DOHH2 (cell line): Measurements from ENCODE around the gene ACTN1.

ENCODE experiments used
- H3F3A ChIP-seq: fragments of 200-600 bp; sonication (generic), shearing (Covaris generic); 2 replicates; pipeline ENCODE4 v1.6.0; 2016; ENCODE audit warnings: antibody characterized with exemption, mild to moderate bottlenecking; ENCODE audit not compliant: control insufficient read depth, insufficient read depth
- H3K27ac ChIP-seq: fragments of 200-600 bp; sonication (generic); 2 replicates; pipeline ENCODE4 v1.5.1; 2014; ENCODE audit warnings: low read depth, mild to moderate bottlenecking, low read length, moderate library complexity
- H3K27me3 ChIP-seq: fragments of 200-600 bp; sonication (generic); 2 replicates; pipeline ENCODE4 v1.6.1; 2014; ENCODE audit warnings: mild to moderate bottlenecking, low read length, mixed read lengths; ENCODE audit not compliant: control insufficient read depth
- H3K36me3 ChIP-seq: fragments of 200-600 bp; sonication (generic); 2 replicates; pipeline ENCODE4 v1.6.1; 2014; ENCODE audit warnings: mild to moderate bottlenecking, low read length, moderate library complexity, mixed read lengths; ENCODE audit not compliant: control insufficient read depth
- H3K4me1 ChIP-seq: fragments of 200-600 bp; sonication (generic); 2 replicates; pipeline ENCODE4 v1.6.1; 2014; ENCODE audit warnings: mild to moderate bottlenecking, low read length, mixed read lengths; ENCODE audit not compliant: control insufficient read depth
- H3K4me2 ChIP-seq: fragments of 200-600 bp; sonication (generic); 2 replicates; pipeline ENCODE4 v1.6.0; 2014; ENCODE audit warnings: mild to moderate bottlenecking, low read length, moderate library complexity
- H3K4me3 ChIP-seq: fragments of 200-600 bp; sonication (generic); 2 replicates; pipeline ENCODE4 v1.5.1; 2014; ENCODE audit warnings: mild to moderate bottlenecking, low read length, mixed read lengths
- H3K79me2 ChIP-seq: fragments of 200-600 bp; sonication (generic); 2 replicates; pipeline ENCODE4 v1.6.1; 2014; ENCODE audit warnings: mild to moderate bottlenecking, low read length, mixed read lengths; ENCODE audit not compliant: control insufficient read depth
- H3K9me2 ChIP-seq: fragments of 200-600 bp; sonication (generic); replicated peaks from 2 replicates; pipeline ENCODE4 v1.6.1; 2014; ENCODE audit warnings: mild to moderate bottlenecking, low read length, mixed read lengths; ENCODE audit not compliant: control insufficient read depth
- H3K9me3 ChIP-seq: fragments of 200-600 bp; sonication (generic); 2 replicates; pipeline ENCODE4 v1.6.1; 2014; ENCODE audit warnings: antibody characterized with exemption, low read length, mixed read lengths; ENCODE audit not compliant: control insufficient read depth, insufficient read depth
- H4K20me1 ChIP-seq: fragments of 200-600 bp; sonication (generic); 2 replicates; pipeline ENCODE4 v1.6.0; 2014; ENCODE audit warnings: low read depth, mild to moderate bottlenecking, antibody characterized with exemption, low read length, moderate library complexity; ENCODE audit not compliant: control insufficient read depth, insufficient read depth
- CTCF ChIP-seq: fragments of 200-600 bp; sonication (generic); IDR thresholded peaks from one replicate; pipeline ENCODE4 v1.5.1; 2014; ENCODE audit warnings: antibody characterized with exemption, mild to moderate bottlenecking, low read depth, low read length; ENCODE audit not compliant: poor library complexity, severe bottlenecking
- EZH2phosphoT487 ChIP-seq: fragments of 200-600 bp; sonication (generic); IDR thresholded peaks from 2 replicates; pipeline ENCODE4 v1.6.1; 2017; ENCODE audit warnings: borderline replicate concordance, mild to moderate bottlenecking, antibody characterized with exemption, low read length, moderate library complexity, mixed read lengths

ACTN1 gene

GRCh38 chr14:68899033-68899603 lies 80.0 kb downstream of the ACTN1 start:
- Histone ChIP-seq H3K27me3 (peaks cover 29% of the 10 kb centered on the region), H3K9me3 (no peaks in the 10 kb centered on the region), H3K27ac (no peak overlapping the region), H3K4me1 (no peaks in the 10 kb centered on the region), H3K9me2 (no peaks in the 10 kb centered on the region), H3K79me2 (no peaks in the 10 kb centered on the region), H3K4me3 (no peak overlapping the region), H3K36me3 (no peaks in the 10 kb centered on the region), H4K20me1 (no peaks in the 10 kb centered on the region), H3F3A (no peaks in the 10 kb centered on the region), H3K4me2 (no peak overlapping the region)
- TF ChIP-seq CTCF (no peak), EZH2phosphoT487 (no peak)

GRCh38 chr14:68898248-68899032 lies 80.7 kb downstream of the ACTN1 start:
- Histone ChIP-seq H3K9me3 (no peaks in the 10 kb centered on the region), H3K36me3 (no peaks in the 10 kb centered on the region), H3K4me1 (no peaks in the 10 kb centered on the region), H3F3A (no peaks in the 10 kb centered on the region), H3K9me2 (no peaks in the 10 kb centered on the region), H3K27me3 (peaks cover 29% of the 10 kb centered on the region), H3K4me3 (no peak overlapping the region), H3K4me2 (no peak overlapping the region), H4K20me1 (no peaks in the 10 kb centered on the region), H3K79me2 (no peaks in the 10 kb centered on the region), H3K27ac (no peak overlapping the region)
- no peak for TF ChIP-seq EZH2phosphoT487
- no peak for TF ChIP-seq CTCF

GRCh38 chr14:68897559-68898155 lies 81.4 kb downstream of the ACTN1 start:
- Histone ChIP-seq H3K79me2 (no peaks in the 10 kb centered on the region), H4K20me1 (no peaks in the 10 kb centered on the region), H3K27me3 (peaks cover 29% of the 10 kb centered on the region), H3K9me2 (no peaks in the 10 kb centered on the region), H3K4me1 (no peaks in the 10 kb centered on the region), H3K4me3 (no peak overlapping the region), H3F3A (no peaks in the 10 kb centered on the region), H3K9me3 (no peaks in the 10 kb centered on the region), H3K36me3 (no peaks in the 10 kb centered on the region), H3K27ac (no peak overlapping the region), H3K4me2 (no peak overlapping the region)
- no peak for TF ChIP-seq CTCF
- no peak for TF ChIP-seq EZH2phosphoT487
